NCI-H748 treated with DMSO at 0.1 percent for 48 hours (cell line): ENCODE measurements around the gene SPATA17.

Experiments
- DNase-seq: peaks from one replicate; lab custom pipeline; 2025; lab: John Stamatoyannopoulos, UW

The SPATA17 gene

GRCh38 chr1:217911908-217912307 lies 280.8 kb downstream of the SPATA17 start:
- DNase-seq = no peak

- DNase-seq = no peak
These were observed 286.2 kb downstream of the SPATA17 start for GRCh38 chr1:217917281-217917887.

GRCh38 chr1:217919683-217920388 lies 288.7 kb downstream of the SPATA17 start:
- DNase-seq = no peak
